Measurements from ENCODE around the gene PDIA3. TPM values are rescaled to one million over a fixed set of nuclear protein-coding genes. Genes with fewer than 3 reads are reported as not detected.
"Not testable (repeated sequence)": the region's sequence is repeated elsewhere in the genome, so short reads cannot be mapped to it uniquely, and the experiment has no call there.

The PDIA3 gene
- total and polyA plus RNA-seq, 2 donors (not counting 1 experiment from before 2014, with no cell fraction given): 120 to 528 TPM

- Histone ChIP-seq H3K4me1 (ENCODE audit: control insufficient read depth, extremely low read depth, insufficient read depth, low read length) (peaks cover 3% of the 10 kb centered on the region), H2AFZ (ENCODE audit: low read length) (peak within 1 kb of the TSS; percentile 71), H3K4me2 (ENCODE audit: extremely low read depth, insufficient read depth, low read length) (peak within 1 kb of the TSS; percentile 77), H3K9me3 (ENCODE audit: control insufficient read depth, insufficient read depth, low read depth, low read length) (no peaks in the 10 kb centered on the region), H3K4me3 (replicated peaks in 1 of 4; ENCODE audit: control extremely low read depth in 1 of 4, insufficient read depth in 1 of 4, low read depth in 3 of 4, low read length in 4 of 4) (peak within 1 kb of the TSS; percentile 81 to 99 (median 92)), H3K9ac (ENCODE audit: insufficient read depth, low read length) (peak within 1 kb of the TSS; percentile 79), H3K27me3 (ENCODE audit: control insufficient read depth, insufficient read depth, low read length) (no peaks in the 10 kb centered on the region), H4K20me1 (ENCODE audit: control insufficient read depth, extremely low read depth, insufficient read depth, low read length) (no peaks in the 10 kb centered on the region), H3K27ac (ENCODE audit: insufficient read depth, low read length) (peak within 1 kb of the TSS; percentile 78), H3K36me3 (ENCODE audit: control insufficient read depth, insufficient read depth, low read length) (peaks cover 19% of the 10 kb centered on the region), H3K79me2 (ENCODE audit: control insufficient read depth, insufficient read depth, low read length) (peaks cover 12% of the 10 kb centered on the region)
- peak; percentile 86 for DNase-seq (ENCODE audit: low read depth in 2 of 2)
- no peak for TF ChIP-seq EZH2 (IDR thresholded peaks at IDR 0.05; ENCODE audit: low read length, missing control alignments)
- TF ChIP-seq, protein P1, sequence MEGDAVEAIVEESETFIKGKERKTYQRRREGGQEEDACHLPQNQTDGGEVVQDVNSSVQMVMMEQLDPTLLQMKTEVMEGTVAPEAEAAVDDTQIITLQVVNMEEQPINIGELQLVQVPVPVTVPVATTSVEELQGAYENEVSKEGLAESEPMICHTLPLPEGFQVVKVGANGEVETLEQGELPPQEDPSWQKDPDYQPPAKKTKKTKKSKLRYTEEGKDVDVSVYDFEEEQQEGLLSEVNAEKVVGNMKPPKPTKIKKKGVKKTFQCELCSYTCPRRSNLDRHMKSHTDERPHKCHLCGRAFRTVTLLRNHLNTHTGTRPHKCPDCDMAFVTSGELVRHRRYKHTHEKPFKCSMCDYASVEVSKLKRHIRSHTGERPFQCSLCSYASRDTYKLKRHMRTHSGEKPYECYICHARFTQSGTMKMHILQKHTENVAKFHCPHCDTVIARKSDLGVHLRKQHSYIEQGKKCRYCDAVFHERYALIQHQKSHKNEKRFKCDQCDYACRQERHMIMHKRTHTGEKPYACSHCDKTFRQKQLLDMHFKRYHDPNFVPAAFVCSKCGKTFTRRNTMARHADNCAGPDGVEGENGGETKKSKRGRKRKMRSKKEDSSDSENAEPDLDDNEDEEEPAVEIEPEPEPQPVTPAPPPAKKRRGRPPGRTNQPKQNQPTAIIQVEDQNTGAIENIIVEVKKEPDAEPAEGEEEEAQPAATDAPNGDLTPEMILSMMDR (conservative IDR thresholded peaks at IDR 0.05 in 1 of 2, IDR thresholded peaks at IDR 0.05 in 1 of 2; ENCODE audit: low read depth in 1 of 2, low read length in 2 of 2): no peak
Measured at GRCh38 chr15:43800286-43801141, 54.3 kb downstream of the PDIA3 start, which contains the start of gene HYPK. HYPK (plus strand) TSS chr15:43800599; CDS start chr15:43800623, 24 bp downstream.

DNA sequence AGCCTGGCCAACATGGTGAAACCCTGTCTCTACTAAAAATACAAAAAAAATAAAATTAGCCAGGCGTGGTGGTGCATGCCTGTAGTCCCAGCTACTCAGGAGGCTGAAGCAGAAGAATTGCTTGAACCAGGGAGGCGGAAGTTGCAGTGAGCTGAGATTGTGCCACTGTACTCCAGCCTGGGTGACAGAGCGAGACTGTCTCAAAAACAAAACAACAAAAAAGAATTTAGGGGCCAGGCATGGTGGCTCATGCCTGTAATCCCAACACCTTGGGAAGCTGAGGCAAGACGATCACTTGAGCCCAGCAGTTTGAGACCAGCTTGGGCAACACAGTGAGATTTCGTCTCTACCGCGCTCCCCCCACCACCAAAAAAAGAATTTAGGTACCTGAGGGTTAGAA, 56.4 kb downstream of the PDIA3 start:
- not testable (repeated sequence) for H4K20me1 ChIP-seq (ENCODE audit: control insufficient read depth, extremely low read depth, insufficient read depth, low read length); H2AFZ ChIP-seq (ENCODE audit: low read length); H3K4me1 ChIP-seq (ENCODE audit: control insufficient read depth, extremely low read depth, insufficient read depth, low read length); H3K27me3 ChIP-seq (ENCODE audit: control insufficient read depth, insufficient read depth, low read length); H3K27ac ChIP-seq (ENCODE audit: insufficient read depth, low read length); DNase-seq (ENCODE audit: low read depth in 2 of 2); H3K4me2 ChIP-seq (ENCODE audit: extremely low read depth, insufficient read depth, low read length); H3K9ac ChIP-seq (ENCODE audit: insufficient read depth, low read length); H3K4me3 ChIP-seq (replicated peaks in 1 of 4; ENCODE audit: control extremely low read depth in 1 of 4, insufficient read depth in 1 of 4, low read depth in 3 of 4, low read length in 4 of 4); H3K9me3 ChIP-seq (ENCODE audit: control insufficient read depth, insufficient read depth, low read depth, low read length)
- peaks cover 16% of the 10 kb centered on the region for H3K36me3 ChIP-seq (ENCODE audit: control insufficient read depth, insufficient read depth, low read length)
- peaks cover 12% of the 10 kb centered on the region for H3K79me2 ChIP-seq (ENCODE audit: control insufficient read depth, insufficient read depth, low read length)

GRCh38 chr15:43808435-43808950, 62.3 kb downstream of the PDIA3 start:
- H3K36me3 ChIP-seq (ENCODE audit: control insufficient read depth, insufficient read depth, low read length): peaks cover 16% of the 10 kb centered on the region
- TF ChIP-seq EZH2 (IDR thresholded peaks at IDR 0.05; ENCODE audit: low read length, missing control alignments): no peak
- TF ChIP-seq, protein P1 (conservative IDR thresholded peaks at IDR 0.05 in 1 of 2, IDR thresholded peaks at IDR 0.05 in 1 of 2; ENCODE audit: low read depth in 1 of 2, low read length in 2 of 2): no peak

More at GRCh38 chr15:43808435-43808950, 62.3 kb downstream of the PDIA3 start:
- no peak for DNase-seq (ENCODE audit: low read depth in 2 of 2)
- Histone ChIP-seq H3K4me2 (ENCODE audit: extremely low read depth, insufficient read depth, low read length) (no peak overlapping the region), H3K9ac (ENCODE audit: insufficient read depth, low read length) (no peak overlapping the region), H3K27ac (ENCODE audit: insufficient read depth, low read length) (no peak overlapping the region), H3K4me1 (ENCODE audit: control insufficient read depth, extremely low read depth, insufficient read depth, low read length) (no peaks in the 10 kb centered on the region), H3K9me3 (ENCODE audit: control insufficient read depth, insufficient read depth, low read depth, low read length) (no peaks in the 10 kb centered on the region), H3K79me2 (ENCODE audit: control insufficient read depth, insufficient read depth, low read length) (no peaks in the 10 kb centered on the region), H4K20me1 (ENCODE audit: control insufficient read depth, extremely low read depth, insufficient read depth, low read length) (no peaks in the 10 kb centered on the region), H3K4me3 (replicated peaks in 1 of 4; ENCODE audit: control extremely low read depth in 1 of 4, insufficient read depth in 1 of 4, low read depth in 3 of 4, low read length in 4 of 4) (no peak overlapping the region), H3K27me3 (ENCODE audit: control insufficient read depth, insufficient read depth, low read length) (no peaks in the 10 kb centered on the region), H2AFZ (ENCODE audit: low read length) (no peak overlapping the region)

All from fibroblast of lung (primary cell).